DND-41 (cell line): ENCODE results near the gene ZC3H12A.
"Not testable (repeated sequence)": the region's sequence is repeated elsewhere in the genome, so short reads cannot be mapped to it uniquely, and the experiment has no call there.

Experiments
- ATAC-seq: fragments of 200-7000 bp; cut with Tn5 transposase; 3 replicates; pipeline ENCODE4 v1.9.1; 2021; ENCODE audit warnings: low read depth; ENCODE audit not compliant: insufficient read depth
- DNase-seq: peaks from one replicate; pipeline ENCODE4 v3.0.0-alpha.2; 2020
- H2AFZ ChIP-seq: 2 replicates; pipeline ENCODE4 v1.6.0; 2012; ENCODE audit warnings: low read depth, low read length
- H3K27ac ChIP-seq: 2 replicates; pipeline ENCODE4 v1.5.1; 2012; ENCODE audit warnings: low read length, inconsistent platforms
- H3K27me3 ChIP-seq: fragments of 200-600 bp; sonication (generic); 2 replicates; pipeline ENCODE4 v1.6.0; 2012; ENCODE audit warnings: low read length, mild to moderate bottlenecking, inconsistent platforms; ENCODE audit not compliant: insufficient read depth, poor library complexity
- H3K36me3 ChIP-seq: 2 replicates; pipeline ENCODE4 v1.5.1; 2012; ENCODE audit warnings: low read length, inconsistent platforms; ENCODE audit not compliant: insufficient read depth
- H3K4me1 ChIP-seq: 2 replicates; pipeline ENCODE4 v1.5.1; 2012; ENCODE audit warnings: mild to moderate bottlenecking, low read length; ENCODE audit not compliant: insufficient read depth
- H3K4me2 ChIP-seq: 2 replicates; pipeline ENCODE4 v1.6.0; 2012; ENCODE audit warnings: mild to moderate bottlenecking, moderate library complexity, low read length, inconsistent platforms; ENCODE audit not compliant: insufficient read depth
- H3K4me3 ChIP-seq, 2 experiments: fragments of 200-600 bp in 1 of 2; shearing (Covaris generic) in 1 of 2; 2 replicates each; pipeline ENCODE4 v1.5.1; 2012 to 2016; ENCODE audit warnings: inconsistent platforms in 2 of 2, low read length in 2 of 2, mild to moderate bottlenecking in 2 of 2, low read depth in 1 of 2, moderate library complexity in 1 of 2
- H3K79me2 ChIP-seq: 2 replicates; pipeline ENCODE4 v1.6.0; 2012; ENCODE audit warnings: low read length, inconsistent platforms; ENCODE audit not compliant: insufficient read depth
- H3K9ac ChIP-seq: 2 replicates; pipeline ENCODE4 v1.6.0; 2012; ENCODE audit warnings: low read depth, mild to moderate bottlenecking, inconsistent platforms, low read length, moderate library complexity
- H3K9me3 ChIP-seq: 2 replicates; pipeline ENCODE4 v1.5.1; 2012; ENCODE audit warnings: low read length, moderate library complexity, mild to moderate bottlenecking, inconsistent platforms; ENCODE audit not compliant: insufficient read depth, severe bottlenecking
- H4K20me1 ChIP-seq: 2 replicates; pipeline ENCODE4 v1.6.0; 2012; ENCODE audit warnings: low read length; ENCODE audit not compliant: insufficient read depth
- EZH2 ChIP-seq: IDR thresholded peaks from 3 replicates; pipeline ENCODE4 v1.6.1; 2012; ENCODE audit warnings: borderline replicate concordance, low read depth, mild to moderate bottlenecking, moderate library complexity, low read length, inconsistent platforms; ENCODE audit not compliant: severe bottlenecking
- TF ChIP-seq, protein P1 (sequence below): IDR thresholded peaks from 2 replicates; pipeline ENCODE4 v1.5.1; 2012; ENCODE audit warnings: borderline replicate concordance, low read length, moderate library complexity, mild to moderate bottlenecking; ENCODE audit not compliant: poor library complexity, severe bottlenecking; ENCODE audit errors: extremely low read depth

The ZC3H12A gene

DNA sequence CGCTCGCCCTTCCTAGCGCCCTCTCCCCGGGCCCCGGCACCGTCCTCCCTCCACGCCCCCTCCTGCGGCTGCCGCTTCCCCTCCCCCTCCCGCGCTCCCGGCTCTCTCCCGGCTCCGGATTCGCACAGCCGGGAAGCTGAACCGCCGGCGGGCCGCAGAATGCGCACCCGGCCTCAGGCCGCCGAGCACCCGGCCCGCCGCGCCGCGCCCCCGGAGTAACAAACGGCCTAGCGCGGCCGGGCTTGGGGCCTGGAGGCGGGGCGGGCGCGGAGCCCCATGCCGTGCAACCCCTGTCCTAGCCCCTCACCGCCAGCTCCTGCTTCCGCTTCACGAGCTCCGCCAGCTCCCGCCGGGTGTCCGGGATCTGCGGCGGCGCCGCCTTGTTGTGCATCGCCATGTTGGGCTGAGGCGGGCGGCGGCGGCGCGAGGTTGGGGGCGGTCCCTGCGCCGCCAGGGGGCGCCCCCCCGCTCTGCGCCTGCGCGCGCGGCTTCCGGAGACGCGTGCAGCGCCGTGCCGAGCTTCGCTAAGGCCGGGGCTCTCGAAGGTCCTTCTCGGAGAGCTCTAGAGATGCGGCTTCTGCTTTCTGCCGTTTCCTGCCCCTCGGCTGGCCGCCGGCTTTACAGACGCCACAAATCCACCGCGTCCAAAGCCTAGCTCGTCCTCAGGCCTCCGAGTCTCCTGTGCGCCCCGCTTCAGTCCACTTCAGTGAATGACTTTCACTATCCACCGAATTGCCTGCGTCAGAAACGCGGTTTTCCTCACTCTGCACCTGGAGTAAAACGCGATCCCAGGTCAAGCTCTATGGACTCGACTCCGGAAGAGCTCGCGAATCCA, 40.2 kb downstream of the ZC3H12A start, which contains the start of gene MEAF6:
TSS of gene MEAF6 (minus strand) at position 417 of the 835 bp plus-strand sequence. CDS start at position 397, 20 bp downstream.
- H4K20me1 ChIP-seq = peaks cover 12% of the 10 kb centered on the region
- peaks cover 34% of the 10 kb centered on the region for H3K36me3 ChIP-seq
- ATAC-seq = peak; percentile 94
- peak within 1 kb of the TSS; percentile 71 for H3K9ac ChIP-seq
- H3K9me3 ChIP-seq = no peaks in the 10 kb centered on the region
- H3K4me3 ChIP-seq = peak within 1 kb of the TSS; percentile 61 to 84
- peaks cover 41% of the 10 kb centered on the region for H3K79me2 ChIP-seq
- TF ChIP-seq, protein P1, sequence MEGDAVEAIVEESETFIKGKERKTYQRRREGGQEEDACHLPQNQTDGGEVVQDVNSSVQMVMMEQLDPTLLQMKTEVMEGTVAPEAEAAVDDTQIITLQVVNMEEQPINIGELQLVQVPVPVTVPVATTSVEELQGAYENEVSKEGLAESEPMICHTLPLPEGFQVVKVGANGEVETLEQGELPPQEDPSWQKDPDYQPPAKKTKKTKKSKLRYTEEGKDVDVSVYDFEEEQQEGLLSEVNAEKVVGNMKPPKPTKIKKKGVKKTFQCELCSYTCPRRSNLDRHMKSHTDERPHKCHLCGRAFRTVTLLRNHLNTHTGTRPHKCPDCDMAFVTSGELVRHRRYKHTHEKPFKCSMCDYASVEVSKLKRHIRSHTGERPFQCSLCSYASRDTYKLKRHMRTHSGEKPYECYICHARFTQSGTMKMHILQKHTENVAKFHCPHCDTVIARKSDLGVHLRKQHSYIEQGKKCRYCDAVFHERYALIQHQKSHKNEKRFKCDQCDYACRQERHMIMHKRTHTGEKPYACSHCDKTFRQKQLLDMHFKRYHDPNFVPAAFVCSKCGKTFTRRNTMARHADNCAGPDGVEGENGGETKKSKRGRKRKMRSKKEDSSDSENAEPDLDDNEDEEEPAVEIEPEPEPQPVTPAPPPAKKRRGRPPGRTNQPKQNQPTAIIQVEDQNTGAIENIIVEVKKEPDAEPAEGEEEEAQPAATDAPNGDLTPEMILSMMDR = peak; percentile 76
- no peak for TF ChIP-seq EZH2
- H3K4me2 ChIP-seq = peak within 1 kb of the TSS; percentile 95
- no peaks in the 10 kb centered on the region for H3K27me3 ChIP-seq
- peaks cover 39% of the 10 kb centered on the region for H3K4me1 ChIP-seq
- peak; percentile 84 for DNase-seq
- peak within 1 kb of the TSS; percentile 89 for H2AFZ ChIP-seq
- H3K27ac ChIP-seq = peak within 1 kb of the TSS; percentile 88

DNA sequence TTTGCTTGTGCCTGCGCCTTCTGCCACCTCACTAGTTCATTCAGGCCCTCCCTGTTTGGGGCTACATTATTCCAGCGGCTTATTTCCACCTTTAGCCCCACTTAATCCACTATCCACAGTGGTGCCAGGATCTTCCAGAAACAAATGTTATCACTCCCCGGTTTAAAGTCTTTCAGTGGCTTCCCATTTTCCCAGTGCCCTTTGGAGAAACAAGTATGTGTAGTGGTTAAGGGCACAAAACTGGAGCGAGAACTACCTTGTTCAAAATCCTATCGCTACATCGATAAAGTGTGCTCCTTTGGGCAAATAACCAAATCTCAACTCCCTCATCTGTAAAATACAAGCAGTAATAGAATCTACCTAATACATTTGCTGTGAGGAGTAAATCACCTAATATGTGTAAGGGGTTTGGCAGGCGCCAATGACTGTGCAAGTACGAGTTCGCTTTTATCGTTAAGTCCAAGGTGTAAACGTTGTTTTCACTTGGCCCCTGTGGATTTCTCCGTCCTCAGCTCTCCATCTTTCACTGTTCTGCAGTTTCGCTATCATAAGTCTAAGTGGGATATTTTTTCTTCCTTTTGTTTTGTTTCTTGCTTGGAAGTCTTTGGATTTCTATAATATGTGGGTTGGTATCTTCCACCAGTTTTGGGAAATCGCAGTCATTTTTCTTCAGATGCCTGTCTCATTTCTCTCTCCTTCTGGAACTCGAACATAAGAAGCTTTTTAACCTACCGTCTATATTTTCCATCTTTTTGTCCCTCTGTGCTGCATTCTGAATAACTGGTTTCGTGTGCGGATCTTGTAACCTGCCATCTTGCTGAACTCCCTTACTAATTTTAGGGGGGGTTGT, 41.0 kb downstream of the ZC3H12A start:
- TF ChIP-seq EZH2 = no peak
- no peaks in the 10 kb centered on the region for H3K27me3 ChIP-seq
- H3K4me1 ChIP-seq = peaks cover 39% of the 10 kb centered on the region

DNA sequence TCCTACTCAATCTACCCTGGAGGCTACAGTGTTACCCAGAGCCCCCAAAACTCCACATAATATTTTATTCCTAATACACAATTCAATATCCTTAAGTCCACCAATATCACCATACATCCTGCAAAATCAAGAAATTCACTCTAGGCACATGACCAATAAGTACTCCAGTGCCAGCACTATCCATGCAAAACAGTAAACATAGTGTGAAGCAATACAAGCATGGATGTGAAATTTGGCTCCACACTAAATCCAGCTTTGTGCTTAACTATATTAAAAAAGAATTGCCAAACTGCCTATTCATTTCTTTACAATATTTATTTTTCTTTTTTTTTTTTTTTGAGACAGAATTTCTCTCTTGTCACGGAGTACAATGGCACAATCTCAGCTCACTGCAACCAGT, 43.2 kb downstream of the ZC3H12A start:
- H3K9me3 ChIP-seq = no peaks in the 10 kb centered on the region
- no peak overlapping the region for H3K4me2 ChIP-seq
- peaks cover 10% of the 10 kb centered on the region for H4K20me1 ChIP-seq
- no peaks in the 10 kb centered on the region for H3K27me3 ChIP-seq
- peaks cover 20% of the 10 kb centered on the region for H3K79me2 ChIP-seq
- H3K4me3 ChIP-seq = no peak overlapping the region
- ATAC-seq = no peak
- TF ChIP-seq, protein P1 = no peak
- no peak for TF ChIP-seq EZH2
- no peak for DNase-seq
- H3K36me3 ChIP-seq = peaks cover 8% of the 10 kb centered on the region
- H3K9ac ChIP-seq = no peak overlapping the region
- H2AFZ ChIP-seq = no peak overlapping the region
- no peak overlapping the region for H3K27ac ChIP-seq
- peaks cover 24% of the 10 kb centered on the region for H3K4me1 ChIP-seq

More for the DNA sequence above, 41.0 kb downstream of the ZC3H12A start:
- H2AFZ ChIP-seq = peak overlapping the region; percentile 83
- H3K36me3 ChIP-seq = peaks cover 27% of the 10 kb centered on the region
- H3K27ac ChIP-seq = peak overlapping the region; percentile 88
- H3K4me2 ChIP-seq = peak overlapping the region; percentile 95
- H3K9me3 ChIP-seq = no peaks in the 10 kb centered on the region
- peaks cover 37% of the 10 kb centered on the region for H3K79me2 ChIP-seq
- H3K9ac ChIP-seq = peak overlapping the region; percentile 71
- no peak for ATAC-seq
- H4K20me1 ChIP-seq = peaks cover 12% of the 10 kb centered on the region
- no peak for DNase-seq
- H3K4me3 ChIP-seq = peak overlapping the region; percentile 61 to 84; a peak in 3 of 4 replicates

DNA sequence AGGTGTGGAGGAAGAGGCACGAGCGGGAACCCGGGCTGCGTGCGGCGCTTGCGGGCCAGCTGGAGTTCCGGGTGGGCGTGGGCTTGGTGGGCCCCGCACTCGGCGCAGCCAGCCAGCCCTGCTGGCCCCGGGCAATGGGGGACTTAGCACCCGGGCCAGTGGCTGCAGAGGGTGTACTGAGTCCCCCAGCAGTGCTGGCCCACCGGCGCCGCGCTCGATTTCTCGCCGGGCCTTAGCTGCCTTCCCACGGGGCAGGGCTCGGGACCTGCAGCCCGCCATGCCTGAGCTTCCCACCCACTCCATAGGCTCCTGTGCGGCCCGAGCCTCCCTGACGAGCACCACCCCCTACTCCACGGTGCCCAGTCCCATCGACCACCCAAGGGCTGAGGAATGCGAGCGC, 43.9 kb downstream of the ZC3H12A start:
- not testable (repeated sequence) for H4K20me1 ChIP-seq, H2AFZ ChIP-seq, H3K4me2 ChIP-seq, H3K27me3 ChIP-seq, H3K4me3 ChIP-seq, H3K27ac ChIP-seq, H3K9me3 ChIP-seq, ATAC-seq, DNase-seq, H3K9ac ChIP-seq, H3K36me3 ChIP-seq
- peaks cover 17% of the 10 kb centered on the region for H3K4me1 ChIP-seq
- H3K79me2 ChIP-seq = peaks cover 13% of the 10 kb centered on the region

DNA sequence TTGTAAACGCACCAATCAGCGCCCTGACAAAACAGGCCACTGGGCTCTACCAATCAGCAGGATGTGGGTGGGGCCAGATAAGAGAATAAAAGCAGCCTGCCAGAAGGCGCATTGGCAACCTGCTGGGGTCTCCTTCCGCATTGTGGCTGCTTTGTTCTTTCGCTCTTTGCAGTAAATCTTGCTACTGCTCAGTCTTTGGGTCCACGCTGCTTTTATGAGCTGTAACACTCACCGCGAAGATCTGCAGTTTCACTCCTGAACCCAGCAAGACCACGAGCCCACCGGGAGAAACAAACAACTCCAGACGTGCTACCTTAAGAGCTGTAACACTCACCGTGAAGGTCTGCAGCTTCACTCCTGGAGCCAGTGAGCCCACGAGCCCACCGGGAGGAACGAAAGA, 44.5 kb downstream of the ZC3H12A start:
- not testable (repeated sequence) for H2AFZ ChIP-seq, H3K36me3 ChIP-seq, H3K9me3 ChIP-seq, H3K4me3 ChIP-seq, H3K9ac ChIP-seq, ATAC-seq, H3K4me2 ChIP-seq, H4K20me1 ChIP-seq, H3K27ac ChIP-seq, H3K27me3 ChIP-seq, H3K79me2 ChIP-seq
- H3K4me1 ChIP-seq = peaks cover 10% of the 10 kb centered on the region
- DNase-seq = peak; percentile 66
